ENCODE results near the gene ARHGAP44.
"Not testable (repeated sequence)": the region's sequence is repeated elsewhere in the genome, so short reads cannot be mapped to it uniquely, and the experiment has no call there.

DNA sequence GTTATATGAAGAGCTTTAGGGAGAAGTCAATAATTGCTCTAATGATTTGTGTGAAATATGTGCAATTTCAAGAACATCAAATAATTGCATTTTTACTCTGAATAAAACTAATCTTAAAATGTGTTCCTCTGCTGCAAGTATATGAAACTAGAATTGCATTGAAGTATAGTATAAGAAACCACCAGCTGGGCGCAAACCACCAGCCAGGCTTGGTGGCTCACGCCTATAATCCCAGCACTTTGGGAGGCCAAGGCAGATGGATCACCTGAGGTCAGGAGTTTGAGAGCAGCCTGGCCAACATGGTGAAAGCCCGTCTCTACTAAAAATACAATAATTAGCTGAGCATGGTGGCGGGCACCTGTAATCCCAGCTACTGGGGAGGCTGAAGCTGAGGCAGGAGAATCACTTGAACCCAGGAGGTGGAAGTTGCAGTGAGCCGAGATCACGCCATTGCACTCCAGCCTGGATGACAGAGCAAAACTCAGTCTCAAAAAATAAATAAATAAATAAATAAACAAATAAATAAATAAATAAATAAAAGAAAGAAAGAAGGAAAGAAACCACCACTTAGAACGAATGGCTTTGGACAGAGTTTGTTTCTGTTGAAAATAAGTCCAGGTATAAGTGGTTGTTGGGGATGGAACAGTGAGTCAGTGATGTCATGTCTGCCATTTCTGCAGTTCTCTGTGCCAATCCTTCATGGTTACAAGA, 84.3 kb downstream of the ARHGAP44 start:
- TF ChIP-seq, protein P1, sequence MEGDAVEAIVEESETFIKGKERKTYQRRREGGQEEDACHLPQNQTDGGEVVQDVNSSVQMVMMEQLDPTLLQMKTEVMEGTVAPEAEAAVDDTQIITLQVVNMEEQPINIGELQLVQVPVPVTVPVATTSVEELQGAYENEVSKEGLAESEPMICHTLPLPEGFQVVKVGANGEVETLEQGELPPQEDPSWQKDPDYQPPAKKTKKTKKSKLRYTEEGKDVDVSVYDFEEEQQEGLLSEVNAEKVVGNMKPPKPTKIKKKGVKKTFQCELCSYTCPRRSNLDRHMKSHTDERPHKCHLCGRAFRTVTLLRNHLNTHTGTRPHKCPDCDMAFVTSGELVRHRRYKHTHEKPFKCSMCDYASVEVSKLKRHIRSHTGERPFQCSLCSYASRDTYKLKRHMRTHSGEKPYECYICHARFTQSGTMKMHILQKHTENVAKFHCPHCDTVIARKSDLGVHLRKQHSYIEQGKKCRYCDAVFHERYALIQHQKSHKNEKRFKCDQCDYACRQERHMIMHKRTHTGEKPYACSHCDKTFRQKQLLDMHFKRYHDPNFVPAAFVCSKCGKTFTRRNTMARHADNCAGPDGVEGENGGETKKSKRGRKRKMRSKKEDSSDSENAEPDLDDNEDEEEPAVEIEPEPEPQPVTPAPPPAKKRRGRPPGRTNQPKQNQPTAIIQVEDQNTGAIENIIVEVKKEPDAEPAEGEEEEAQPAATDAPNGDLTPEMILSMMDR (optimal IDR thresholded peaks at IDR 0.05 in 1 of 3, IDR thresholded peaks at IDR 0.05 in 1 of 3, conservative IDR thresholded peaks at IDR 0.05 in 1 of 3; ENCODE audit: extremely low read depth in 1 of 3, insufficient read depth in 2 of 3, low read length in 3 of 3) = not testable (repeated sequence)
- not testable (repeated sequence) for TF ChIP-seq EZH2 (IDR thresholded peaks at IDR 0.05; ENCODE audit: low read length)
